GM21737 (cell line): ENCODE results near the gene ARVCF.

ENCODE experiments used
- ATAC-seq: cut with Tn5 transposase; IDR thresholded peaks from one replicate; pipeline ENCODE4 v1.9.1; 2021; ENCODE audit warnings: mild to moderate bottlenecking, moderate library complexity; ENCODE audit not compliant: unreplicated experiment

ARVCF gene

DNA sequence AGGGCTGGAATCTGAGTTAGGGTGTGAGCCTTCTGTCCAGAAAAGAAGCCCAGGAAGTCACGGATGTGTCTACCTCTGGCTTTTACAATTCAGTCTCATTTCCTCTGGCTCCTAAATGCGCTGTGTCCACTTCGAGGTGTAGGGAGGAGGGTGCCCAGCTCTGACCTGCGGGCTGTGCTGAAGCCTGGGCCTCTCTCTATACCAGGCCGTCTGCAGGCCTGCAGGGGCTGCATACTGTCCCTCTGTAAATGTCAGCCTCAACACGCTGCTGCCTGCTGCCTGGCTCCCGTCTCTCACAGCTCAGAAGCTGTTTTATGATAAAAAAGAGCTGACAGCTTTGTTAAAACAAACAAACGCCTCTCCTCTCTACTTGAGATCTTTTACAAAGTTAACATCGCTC lies 14.5 kb downstream of the ARVCF start:
- no peak for ATAC-seq

DNA sequence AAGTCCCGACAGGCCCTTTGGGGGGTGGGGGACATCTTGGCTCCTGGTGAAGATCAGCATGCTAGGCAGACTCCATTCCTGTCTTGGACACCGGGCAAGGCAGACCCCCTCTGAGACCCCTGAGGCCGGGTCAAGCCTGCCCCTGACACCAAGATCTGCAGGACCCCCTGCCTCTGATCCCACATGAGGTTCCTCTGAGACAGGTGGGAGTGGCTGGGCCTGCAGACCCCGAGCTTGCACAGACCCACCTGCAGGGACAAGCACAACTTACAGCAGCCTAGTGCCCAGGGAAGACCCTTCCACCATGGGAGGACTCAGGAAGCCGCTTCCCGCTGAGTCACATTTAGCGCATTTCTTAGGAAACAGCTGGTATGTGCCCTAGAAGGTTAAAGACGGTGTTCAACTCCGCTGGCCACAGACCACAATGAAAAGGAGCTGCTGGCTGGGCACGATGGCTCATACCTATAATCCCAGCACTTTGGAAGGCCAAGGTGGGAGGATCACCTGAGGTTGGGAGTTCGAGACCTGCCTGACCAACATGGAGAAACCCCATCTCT lies 15.5 kb downstream of the ARVCF start:
- ATAC-seq: no peak

DNA sequence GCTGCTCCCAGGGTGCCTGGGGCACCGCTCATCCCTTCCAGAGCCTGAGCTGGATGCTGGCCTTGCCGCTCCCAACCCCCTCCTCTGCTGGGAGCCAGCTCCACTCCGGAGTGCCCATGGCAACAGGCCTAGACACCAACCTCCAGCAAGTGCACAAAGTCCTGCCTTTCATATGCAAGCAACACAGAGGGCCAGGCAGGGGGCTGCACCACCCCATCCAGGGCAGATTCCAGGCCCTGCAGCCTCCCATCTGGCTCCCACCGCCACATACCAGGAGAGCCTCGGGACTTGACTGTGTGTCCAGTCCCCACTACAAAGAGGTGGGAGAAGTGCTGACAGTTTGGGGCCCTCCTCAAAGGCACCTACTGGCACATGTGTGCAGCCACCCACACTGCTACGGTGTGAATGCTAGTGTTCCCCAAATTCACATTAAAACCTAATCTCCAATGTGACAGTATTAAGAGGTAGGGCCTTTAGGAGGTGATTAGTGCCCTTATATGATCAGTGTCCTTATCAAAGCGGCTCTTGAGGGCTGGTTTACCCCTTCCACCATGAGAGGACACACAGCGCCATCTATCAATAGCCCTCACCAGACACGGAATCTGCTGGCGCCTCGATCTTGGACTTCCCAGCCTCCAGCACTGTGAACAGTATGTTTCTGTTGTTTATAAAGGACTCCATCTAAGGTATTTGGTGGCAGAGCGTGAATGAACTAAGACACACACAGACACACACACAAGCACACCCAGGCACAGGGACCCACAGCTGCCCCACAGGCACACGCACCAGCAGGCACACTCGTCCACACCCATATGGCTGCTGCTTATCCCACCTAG lies 16.2 kb downstream of the ARVCF start:
- no peak for ATAC-seq

DNA sequence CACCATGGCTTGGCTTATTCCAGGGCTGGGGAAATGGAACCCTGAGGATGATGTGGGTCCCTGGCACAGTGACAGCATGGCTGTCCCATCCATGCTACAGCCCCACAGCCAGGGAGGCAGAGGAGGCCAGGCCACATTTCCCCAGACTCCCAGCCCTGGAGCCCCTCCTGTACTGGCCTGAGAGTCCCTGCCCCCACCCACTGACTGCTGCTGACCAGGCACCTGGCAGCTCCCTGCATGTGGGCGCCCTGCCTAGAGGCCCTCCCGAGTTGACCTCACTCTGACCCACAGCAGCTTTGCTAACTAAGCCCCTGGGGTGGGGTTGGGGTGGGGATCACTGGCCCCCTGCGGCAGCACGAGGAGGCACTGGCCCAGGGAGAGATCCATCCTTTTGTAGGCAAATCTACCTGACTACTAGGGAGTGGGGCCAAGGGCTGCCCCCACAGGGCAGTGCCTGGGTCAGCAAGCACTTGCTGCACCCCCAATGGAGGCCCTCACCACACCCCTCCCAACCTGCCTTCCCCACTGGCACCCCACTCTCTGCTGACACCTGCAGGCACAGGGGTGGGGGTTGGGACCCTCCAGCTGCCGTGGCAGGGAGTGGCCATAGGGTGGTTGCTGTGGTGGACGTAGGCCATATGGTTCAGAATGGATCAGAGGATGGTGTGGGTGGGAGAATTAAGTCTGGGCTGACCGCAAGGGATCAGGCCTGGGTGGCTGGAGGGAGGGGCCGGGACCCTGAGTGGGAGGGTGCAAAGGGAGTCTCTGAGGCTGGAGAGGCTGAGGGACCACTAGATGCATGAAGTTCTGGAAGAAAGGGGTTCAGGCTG lies 17.4 kb downstream of the ARVCF start:
- ATAC-seq: no peak

DNA sequence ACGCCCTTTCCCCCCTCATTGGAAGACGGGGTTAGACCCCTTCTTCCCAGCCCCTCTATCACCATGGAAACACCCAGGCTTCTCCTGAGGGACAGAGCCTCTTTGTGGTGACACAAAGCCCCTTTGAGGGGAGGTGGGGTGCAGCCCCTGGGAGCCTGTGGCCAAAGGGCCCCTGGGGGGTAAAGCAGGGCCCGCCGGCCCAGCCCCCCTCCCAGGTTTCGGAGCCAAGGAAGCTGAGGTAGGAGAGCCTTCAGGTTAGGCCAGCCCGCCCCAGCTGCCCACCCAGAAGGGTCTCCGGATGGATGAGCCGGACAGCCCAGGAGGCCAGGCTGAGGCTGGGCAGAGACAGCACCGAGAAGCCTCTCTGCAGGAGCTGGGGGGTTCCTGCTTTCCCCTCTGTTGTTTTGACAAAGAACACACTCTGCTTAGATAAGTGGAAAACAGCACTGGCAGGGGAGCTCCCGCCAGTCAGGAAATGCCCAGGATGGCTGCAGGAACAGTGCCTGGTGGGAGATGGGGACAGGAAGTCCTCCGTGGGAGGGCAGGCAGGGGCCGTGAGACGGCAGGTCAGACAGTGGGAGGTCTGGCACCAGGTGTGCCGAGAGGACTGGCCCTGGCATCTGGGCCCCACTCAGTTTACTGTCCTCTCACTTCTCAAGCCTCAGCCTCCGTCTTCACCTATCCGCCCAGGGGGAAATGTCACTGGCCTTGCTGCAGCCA lies 18.2 kb downstream of the ARVCF start:
- no peak for ATAC-seq

DNA sequence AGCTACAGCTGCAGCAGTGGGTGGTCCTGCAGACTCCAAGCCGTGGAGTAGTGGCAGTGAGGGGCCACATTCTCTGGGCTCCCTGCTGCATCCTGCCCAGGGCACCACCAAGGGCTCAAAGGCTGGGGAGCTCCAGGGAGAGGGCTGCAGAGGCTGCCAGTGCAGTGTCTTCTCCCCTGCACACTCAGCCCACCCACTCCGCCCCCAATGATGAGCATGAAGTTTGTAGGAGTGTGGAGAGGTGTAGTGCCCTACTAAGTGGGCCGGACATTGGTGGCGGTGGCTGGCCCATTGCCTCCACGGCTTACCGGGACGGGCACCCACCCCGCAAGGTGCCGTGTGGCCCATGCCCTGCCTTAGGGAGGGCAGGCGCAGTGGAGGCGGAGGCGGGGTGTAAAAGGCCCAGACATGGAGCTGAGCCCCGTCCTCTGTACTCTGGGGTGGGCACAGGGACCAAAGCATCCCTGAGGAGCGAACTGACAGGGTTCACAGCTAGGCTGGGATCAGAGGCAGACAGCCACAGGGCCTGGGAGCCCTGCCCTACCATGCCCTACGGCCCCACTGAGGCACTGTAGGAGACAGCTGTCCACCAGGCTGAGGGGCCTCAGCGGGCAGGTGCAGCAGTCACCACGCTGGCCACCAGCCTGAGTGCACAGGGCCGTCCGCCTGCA lies 18.9 kb downstream of the ARVCF start:
- ATAC-seq: no peak

DNA sequence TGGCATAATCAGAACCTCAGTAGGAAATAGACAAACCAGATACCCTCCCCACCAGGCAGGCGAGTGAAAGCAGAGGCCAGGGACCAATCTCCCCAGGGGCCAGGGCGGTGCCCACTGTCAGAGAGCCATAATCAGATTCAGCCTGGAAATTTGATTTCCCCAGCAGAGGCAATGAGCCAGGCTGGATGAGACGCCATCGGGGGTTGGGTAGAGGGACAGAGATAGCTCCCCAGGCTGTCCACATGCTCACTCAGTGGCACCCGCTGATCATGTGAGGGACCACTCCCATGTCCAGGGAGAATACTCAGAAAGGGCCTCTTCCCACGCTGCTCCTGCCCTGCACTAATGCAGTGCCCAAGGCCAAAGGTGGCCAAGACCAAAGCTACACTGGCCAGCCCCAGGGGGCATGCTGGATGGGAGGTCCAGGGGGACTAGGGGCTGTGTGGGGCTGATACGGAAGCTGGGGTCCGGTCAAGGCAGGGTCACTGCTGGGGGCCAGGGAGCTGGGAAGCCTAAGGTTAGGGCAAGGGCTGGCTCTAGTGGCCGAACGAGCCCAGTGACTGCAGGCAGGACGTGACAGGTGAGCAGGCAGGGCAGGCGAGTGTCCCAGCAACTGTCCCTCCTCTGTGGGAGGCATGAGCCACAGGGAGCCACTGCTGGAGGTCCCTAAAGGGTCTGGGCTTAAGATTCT lies 19.8 kb downstream of the ARVCF start:
- ATAC-seq: no peak

DNA sequence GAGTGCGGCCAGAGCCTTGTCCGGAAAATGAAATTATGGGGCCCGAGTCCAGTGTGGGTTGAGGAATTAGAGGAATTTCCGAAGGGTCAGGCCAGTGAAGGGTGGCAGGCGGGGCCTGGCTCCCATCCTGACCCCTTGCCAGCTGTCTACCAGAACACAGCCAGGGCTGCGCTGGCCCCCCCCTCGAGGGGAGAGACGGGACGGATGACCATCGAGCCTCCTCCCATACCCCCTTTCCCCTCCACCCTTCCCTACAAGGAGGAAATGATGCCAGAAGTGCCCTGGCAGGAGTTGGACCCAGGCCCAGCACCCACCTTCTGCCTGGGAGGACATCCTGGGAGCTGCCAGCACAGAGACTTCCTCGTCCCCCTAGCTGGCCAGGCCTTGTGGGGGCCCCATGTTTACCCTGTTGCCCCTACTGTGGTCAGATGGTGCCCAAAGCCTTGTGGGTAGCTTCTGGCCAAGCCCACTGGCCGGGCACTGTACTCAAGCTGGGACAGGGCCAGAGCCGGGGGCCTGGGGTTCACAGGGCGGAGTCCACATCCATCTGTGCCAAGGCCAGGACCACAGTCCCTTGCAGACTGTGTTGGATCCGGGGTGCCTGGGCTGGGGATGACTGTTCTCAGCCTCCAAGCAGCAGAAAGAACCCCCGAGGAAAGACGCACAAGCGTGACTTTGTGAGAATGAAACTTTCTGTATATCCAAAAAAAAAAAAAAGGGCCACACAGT lies 20.8 kb downstream of the ARVCF start:
- no peak for ATAC-seq

DNA sequence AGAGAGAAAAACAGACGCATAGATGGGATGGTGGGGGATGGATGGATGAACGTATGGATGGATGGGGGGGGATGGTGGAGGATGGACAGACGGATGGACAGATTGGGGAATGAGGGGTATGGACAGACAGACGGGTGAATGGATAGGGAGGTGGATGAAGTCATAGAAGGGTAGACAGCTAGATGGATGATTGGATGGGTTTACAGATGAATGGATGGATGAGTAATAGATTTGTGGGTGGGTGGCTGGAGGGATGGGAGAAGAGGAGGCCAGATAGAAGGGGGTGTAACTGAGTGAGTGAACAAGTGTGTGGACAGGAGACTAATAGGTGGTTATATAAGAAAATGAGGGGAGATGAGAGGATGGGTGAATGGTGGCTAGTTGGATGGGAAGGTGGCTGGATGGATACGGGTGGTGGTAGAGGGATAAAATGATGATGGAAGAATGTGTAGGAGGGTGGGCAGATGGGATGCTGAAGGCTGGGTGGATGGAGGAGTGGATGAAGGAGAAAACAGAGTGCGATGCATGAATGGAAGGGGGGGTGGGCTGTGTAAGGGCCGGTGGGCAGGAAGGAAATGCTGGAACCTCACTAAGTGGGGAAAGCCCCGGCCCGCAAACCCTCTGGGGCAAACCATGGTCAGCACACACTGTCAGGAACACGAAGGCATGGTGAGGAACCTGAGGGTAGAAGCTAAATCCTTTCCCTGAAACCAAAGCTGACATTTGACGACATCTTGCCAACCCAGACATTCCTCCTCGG lies 21.6 kb downstream of the ARVCF start:
- ATAC-seq: no peak

DNA sequence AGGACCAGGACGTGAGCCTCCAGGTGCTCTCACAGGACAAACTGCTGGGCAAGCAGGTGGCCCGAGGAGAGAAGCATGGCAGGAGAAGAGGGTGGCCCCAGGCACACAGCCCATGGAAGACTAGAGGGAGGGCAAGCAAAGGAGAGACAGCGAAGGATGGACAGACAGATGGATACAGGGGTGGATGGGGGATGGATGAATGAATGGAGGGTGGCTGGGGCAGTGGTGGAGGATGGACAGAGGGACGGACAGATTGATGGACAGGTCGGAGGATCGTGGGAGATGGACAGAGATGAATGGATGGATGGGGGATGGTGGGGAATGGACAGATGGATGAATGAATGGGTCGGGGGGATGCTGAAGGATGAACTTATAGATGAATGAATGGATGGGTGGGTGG lies 22.7 kb downstream of the ARVCF start:
- ATAC-seq: no peak

DNA sequence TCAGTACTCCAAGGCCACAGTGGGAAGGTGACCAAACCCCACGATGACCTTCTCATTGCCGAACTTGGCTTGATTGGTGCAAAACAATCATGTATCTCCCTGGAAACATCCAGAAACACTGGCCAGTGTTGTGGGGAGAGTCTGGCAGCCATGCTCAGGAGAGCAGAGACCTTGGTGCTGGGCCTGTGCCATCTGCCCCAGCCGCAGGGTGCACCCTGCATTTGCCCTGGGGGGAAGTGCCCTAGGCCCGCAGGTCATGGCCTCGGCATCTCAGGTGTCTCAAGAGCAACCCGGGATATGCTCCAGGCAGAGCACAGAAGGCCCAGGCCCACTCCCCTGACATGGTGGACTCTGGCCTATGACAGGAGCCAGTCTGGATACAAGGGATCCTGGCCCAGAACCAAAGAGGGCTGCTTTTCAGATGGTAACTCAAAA lies 23.7 kb downstream of the ARVCF start:
- ATAC-seq: no peak

DNA sequence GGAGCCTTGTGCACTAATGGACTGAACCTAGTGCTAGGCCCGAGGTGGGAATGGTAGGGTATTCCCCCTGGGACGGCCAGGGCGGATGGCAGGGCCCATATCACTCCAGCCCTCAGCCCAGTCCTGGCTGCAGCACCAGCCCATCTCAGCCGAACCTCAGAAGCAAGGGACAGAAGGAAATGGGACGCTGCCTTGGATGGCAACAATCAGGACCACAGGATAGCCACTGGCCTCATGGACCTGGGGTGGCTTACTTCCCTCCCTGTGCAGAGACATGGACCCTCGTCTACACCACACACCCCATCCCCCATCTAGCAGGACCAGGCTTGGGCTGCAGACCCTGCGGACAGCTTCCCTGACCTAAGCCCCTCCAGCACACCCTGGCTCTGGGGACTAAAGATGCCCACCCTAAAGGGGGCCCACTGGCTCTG lies 24.1 kb downstream of the ARVCF start:
- ATAC-seq: no peak

DNA sequence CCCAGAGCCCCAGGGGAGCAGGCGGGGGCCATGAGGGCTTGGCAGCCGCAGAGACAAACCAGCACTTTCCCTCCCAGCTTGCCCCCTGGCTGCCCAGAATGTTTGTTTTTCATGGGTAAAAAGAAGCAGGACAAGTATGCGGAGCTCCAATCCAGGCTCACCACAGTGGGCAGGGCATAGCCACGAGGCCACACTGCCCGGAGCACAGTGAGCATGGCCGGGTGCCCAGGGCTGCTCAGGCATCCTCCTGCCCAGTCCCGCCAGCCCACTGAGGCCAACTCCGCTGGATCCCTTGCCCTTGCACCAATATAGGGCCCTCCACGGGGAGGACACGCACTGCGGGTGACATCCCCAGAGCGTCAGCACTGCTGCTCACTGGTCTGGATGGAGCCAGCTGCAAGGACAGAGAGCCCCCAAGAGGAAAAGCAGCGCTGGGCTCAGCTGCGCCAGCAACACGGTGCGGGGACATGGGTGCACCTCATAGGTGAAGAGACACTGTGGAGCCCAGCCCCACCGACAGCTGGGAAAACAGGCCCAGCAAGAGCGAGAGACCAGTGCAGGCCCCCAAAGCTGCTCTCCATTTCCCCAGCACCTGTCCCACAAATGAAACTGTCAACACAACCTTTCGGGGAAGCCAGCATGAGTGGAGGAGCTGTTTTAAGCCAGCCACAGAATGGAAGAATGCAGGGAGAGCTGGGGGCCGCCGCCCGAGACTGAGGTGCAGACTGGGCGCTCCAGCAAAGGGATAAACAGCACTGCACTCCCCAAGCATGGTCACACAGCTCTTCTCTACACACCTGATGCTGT lies 24.8 kb downstream of the ARVCF start:
- no peak for ATAC-seq

DNA sequence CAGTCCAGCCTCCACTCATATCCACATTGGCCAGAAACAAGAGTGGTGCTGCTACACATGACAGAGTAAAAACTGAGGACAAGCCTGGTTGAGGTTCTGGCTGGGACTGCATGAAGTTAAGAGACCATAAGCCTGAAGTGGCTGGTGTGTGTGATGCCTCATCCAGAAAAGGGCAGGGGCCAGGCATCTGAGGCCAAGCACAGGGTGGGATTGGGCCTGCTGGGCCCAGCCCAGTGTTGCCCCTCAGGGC lies 25.3 kb downstream of the ARVCF start:
- ATAC-seq: no peak

DNA sequence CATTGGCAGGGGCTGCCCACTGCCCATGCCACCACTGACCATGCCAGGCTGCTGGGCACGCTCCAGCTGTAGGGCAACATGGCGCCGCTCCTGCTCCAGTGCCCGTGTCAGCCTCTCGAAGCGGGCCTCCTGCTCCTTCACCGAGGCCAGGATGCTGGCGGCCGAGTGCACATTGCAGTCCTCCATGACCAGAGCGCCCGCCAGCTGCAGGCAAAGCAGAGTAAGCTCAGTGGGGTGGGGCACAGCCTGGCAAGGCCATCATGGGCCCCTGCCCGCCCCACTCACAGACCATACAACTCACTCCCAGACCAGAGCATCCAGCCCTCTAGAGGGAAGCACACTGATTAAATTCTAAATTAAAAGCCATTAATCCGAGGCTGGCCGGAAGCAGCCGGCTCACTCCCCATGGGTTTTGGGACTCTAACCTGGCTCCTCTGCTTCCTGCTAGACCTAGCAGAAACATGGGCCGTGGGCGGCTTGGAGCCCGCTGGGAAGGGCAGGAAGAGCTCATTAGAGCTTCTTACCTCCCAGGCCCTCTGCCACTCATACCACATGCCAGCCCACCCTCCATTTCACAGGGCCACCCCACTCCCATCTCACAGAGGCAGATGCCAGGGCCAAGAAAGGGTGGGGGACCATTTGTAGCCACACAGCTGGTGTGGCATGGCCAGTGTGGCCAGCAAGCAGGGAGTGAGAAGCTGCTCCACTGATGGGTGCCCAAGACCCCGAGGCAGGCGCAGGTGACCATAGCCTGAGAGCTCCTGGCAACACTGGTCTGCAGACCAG lies 25.8 kb downstream of the ARVCF start:
- ATAC-seq: no peak

DNA sequence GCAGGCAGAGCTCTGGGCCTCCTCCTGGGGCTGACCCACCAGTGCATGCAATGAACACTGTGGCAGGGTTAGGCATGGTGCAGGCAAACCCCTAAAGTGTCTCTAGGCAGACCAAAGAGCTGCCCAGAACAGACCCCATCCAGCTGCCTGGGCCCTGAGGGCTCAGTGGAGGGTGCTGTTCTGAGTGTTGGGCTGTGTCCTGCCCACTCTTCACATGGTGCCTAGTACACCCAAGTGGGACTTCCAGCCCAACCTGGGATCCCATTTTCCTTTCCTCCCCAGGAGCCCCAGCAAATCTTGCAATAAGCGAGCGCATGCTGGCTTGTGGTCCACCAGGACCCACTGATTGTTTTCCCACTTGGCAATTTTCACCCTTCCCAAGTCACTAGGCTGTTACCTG lies 26.4 kb downstream of the ARVCF start:
- no peak for ATAC-seq

DNA sequence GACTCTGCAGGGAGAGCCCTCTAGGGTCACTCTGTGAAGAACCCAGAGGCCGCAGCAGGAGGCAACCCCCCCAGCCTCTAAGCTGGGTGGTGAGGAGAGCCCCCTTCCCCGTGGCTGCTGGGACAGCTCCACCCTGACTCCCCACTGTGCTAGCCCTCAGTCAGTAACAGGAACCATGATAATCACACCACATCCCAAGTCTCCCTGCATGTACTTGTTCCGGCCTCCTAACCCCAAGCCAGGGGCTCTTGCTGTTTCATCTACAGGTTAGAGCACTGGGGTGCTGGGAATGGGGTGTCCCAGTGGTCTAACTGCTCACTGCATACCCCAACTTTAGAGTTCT lies 26.9 kb downstream of the ARVCF start:
- ATAC-seq: no peak
